ENCODE data around the gene PPT2. TPM values are rescaled to one million over a fixed set of nuclear protein-coding genes. Genes with fewer than 3 reads are reported as not detected.

PPT2 gene
- total and polyA plus RNA-seq, 2 of the 13 experiments (the other 11 are each of a cell fraction or from before 2014, with no cell fraction given) = 39.2 to 61.8 TPM

GRCh38 chr6:32153564-32154513, at the start of gene PPT2 (continued):
- peak; percentile 81; the same call in 1 of the 2 replicates for TF ChIP-seq ZNF276 (CRISPR knock-in tag; IDR thresholded peaks at IDR 0.05; ENCODE audit: low read depth)
- peak; percentile 63; the same call in 1 of the 2 replicates for TF ChIP-seq KLF15 (CRISPR knock-in tag; IDR thresholded peaks at IDR 0.05; ENCODE audit: borderline replicate concordance)
- no peak for TF ChIP-seq TCF12 (IDR thresholded peaks at IDR 0.05)
- peak; percentile 68 for TF ChIP-seq TCF12 (CRISPR knock-in tag; IDR thresholded peaks at IDR 0.05)
- TF ChIP-seq NFRKB (IDR thresholded peaks at IDR 0.05) = no peak
- TF ChIP-seq ZNF333 (CRISPR knock-in tag; IDR thresholded peaks at IDR 0.05; ENCODE audit: borderline replicate concordance) = peak; percentile 71; the same call in 1 of the 2 replicates
- TF ChIP-seq NCOA1 (CRISPR knock-in tag; IDR thresholded peaks at IDR 0.05) = no peak
- no peak for TF ChIP-seq BCLAF1 (IDR thresholded peaks at IDR 0.05)
- TF ChIP-seq FOXA1 (IDR thresholded peaks at IDR 0.05) = 0 out of 2 replicates have a peak, but pooled peaks have one; percentile 37
- peak; percentile 97 for TF ChIP-seq FOXA1 (CRISPR knock-in tag; IDR thresholded peaks at IDR 0.05)
- TF ChIP-seq ETV6 (CRISPR knock-in tag; conservative IDR thresholded peaks at IDR 0.05) = no peak; the same call in 1 of the 2 replicates
- no peak for TF ChIP-seq ZNF296 (CRISPR knock-in tag; conservative IDR thresholded peaks at IDR 0.05)
- TF ChIP-seq ZNF430 (CRISPR knock-in tag; IDR thresholded peaks at IDR 0.05) = no peak; the same call in 1 of the 2 replicates
- no peak for TF ChIP-seq ZFAT (CRISPR knock-in tag; conservative IDR thresholded peaks at IDR 0.05)
- no peak for TF ChIP-seq ZNF44 (CRISPR knock-in tag; IDR thresholded peaks at IDR 0.05)
- no peak for TF ChIP-seq ADNP (CRISPR knock-in tag; IDR thresholded peaks at IDR 0.05)
- TF ChIP-seq SIN3B (IDR thresholded peaks at IDR 0.05; ENCODE audit: low read length) = peak; percentile 73; the same call in 1 of the 2 replicates
- TF ChIP-seq, protein P1, sequence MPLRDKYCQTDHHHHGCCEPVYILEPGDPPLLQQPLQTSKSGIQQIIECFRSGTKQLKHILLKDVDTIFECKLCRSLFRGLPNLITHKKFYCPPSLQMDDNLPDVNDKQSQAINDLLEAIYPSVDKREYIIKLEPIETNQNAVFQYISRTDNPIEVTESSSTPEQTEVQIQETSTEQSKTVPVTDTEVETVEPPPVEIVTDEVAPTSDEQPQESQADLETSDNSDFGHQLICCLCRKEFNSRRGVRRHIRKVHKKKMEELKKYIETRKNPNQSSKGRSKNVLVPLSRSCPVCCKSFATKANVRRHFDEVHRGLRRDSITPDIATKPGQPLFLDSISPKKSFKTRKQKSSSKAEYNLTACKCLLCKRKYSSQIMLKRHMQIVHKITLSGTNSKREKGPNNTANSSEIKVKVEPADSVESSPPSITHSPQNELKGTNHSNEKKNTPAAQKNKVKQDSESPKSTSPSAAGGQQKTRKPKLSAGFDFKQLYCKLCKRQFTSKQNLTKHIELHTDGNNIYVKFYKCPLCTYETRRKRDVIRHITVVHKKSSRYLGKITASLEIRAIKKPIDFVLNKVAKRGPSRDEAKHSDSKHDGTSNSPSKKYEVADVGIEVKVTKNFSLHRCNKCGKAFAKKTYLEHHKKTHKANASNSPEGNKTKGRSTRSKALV (CRISPR knock-in tag; IDR thresholded peaks at IDR 0.05) = peak; percentile 92
